Thyroid gland (tissue), 4 donors: ENCODE measurements around the gene GLIS2. TPM values are rescaled to one million over a fixed set of nuclear protein-coding genes. Genes with fewer than 3 reads are reported as not detected.

Experiments used
- DNase-seq, 2 donors: peaks; one replicate each; pipeline ENCODE4 v3.0.0-alpha.2; 2019
- H3K27ac ChIP-seq, 3 donors: fragments of 200-600 bp; sonication (generic); 1 replicate in 2 of 3; 2 replicates in 1 of 3; pipeline ENCODE4 v1.5.1; 2016 to 2019; ENCODE audit warnings: mild to moderate bottlenecking in 1 of 3, moderate library complexity in 1 of 3
- H3K27me3 ChIP-seq: fragments of 200-600 bp; sonication (generic); one replicate; pipeline ENCODE4 v1.5.1; 2019
- H3K36me3 ChIP-seq, 2 donors: fragments of 200-600 bp; sonication (generic); one replicate each; pipeline ENCODE4 v1.5.1; 2016 to 2019
- H3K4me1 ChIP-seq, 2 donors: fragments of 200-600 bp; sonication (generic); one replicate each; pipeline ENCODE4 v1.5.1; 2017 to 2019
- H3K4me3 ChIP-seq, 3 donors: fragments of 200-600 bp; sonication (generic); replicated peaks in 1 of 3; 1 replicate in 2 of 3; 2 replicates in 1 of 3; pipeline ENCODE4 v1.5.1; 2016; ENCODE audit warnings: mild to moderate bottlenecking in 1 of 3
- H3K9me3 ChIP-seq: fragments of 200-600 bp; sonication (generic); one replicate; pipeline ENCODE4 v1.5.1; 2017
- CTCF ChIP-seq, 6 experiments: fragments of 200-600 bp in 3 of 6; fragments of 450-650 bp in 3 of 6; sonication (generic) in 3 of 6; IDR thresholded peaks; one replicate each; pipeline ENCODE4 v1.5.1; 2016 to 2019; ENCODE audit warnings: antibody characterized with exemption in 6 of 6, mild to moderate bottlenecking in 2 of 6, inconsistent platforms in 1 of 6, moderate library complexity in 1 of 6
- POLR2A ChIP-seq, 2 donors: fragments of 450-650 bp; IDR thresholded peaks; one replicate each; pipeline ENCODE4 v1.6.1; 2017; ENCODE audit warnings: antibody characterized with exemption in 2 of 2, mild to moderate bottlenecking in 2 of 2, moderate library complexity in 1 of 2
- WGBS, 2 donors: methylation state at CpG; one replicate each; pipeline ENCODE4 v1.1.5; 2017; 5-methylcytosine and 5-hydroxymethylcytosine counted together
- intact Hi-C: fragments of 100-400 bp; cut with DNase I; formaldehyde crosslinking; loops from one replicate; pipeline ENCODE4 v1.15.1; 2023
- total RNA-seq, 4 donors: library from RNA; depleted of rRNA; stranded (reverse); fragments of >200 nt; gene quantifications; one replicate each; pipeline ENCODE4 v1.2.3, GENCODE V29; 2016

Gene GLIS2
- total RNA-seq, 4 donors from 2014 or later = 5.5 to 7.6 (median 6.7) TPM

- intact Hi-C loops = no loop called here
- Histone ChIP-seq H3K9me3 (no peaks in the 10 kb centered on the region), H3K4me1 (peaks cover 9 to 17% of the 10 kb centered on the region in 2 donors), H3K27me3 (no peaks in the 10 kb centered on the region), H3K4me3 (peak within 1 kb of the TSS; percentile 14 to 88 (median 68)), H3K36me3 (no peaks in the 10 kb centered on the region), H3K27ac (peak within 1 kb of the TSS in 2 of 3 donors; percentile 43 to 69)
- TF ChIP-seq POLR2A (IDR thresholded peaks at IDR 0.05) = peak in 1 of 2 donors; percentile 47
- no peak for TF ChIP-seq CTCF (IDR thresholded peaks at IDR 0.05)
- DNase-seq = peak; percentile 98
- 0% methylated on average over 12 to 13 of the region's 81 CpGs for WGBS, 2 donors
These were observed 35.2 kb downstream of the GLIS2 start, which contains the start of gene PAM16 for GRCh38 chr16:4350787-4351659. Gene PAM16, minus strand, starts transcription at chr16:4351321. Its CDS starts 87 bp downstream, at chr16:4351234.

- Histone ChIP-seq H3K27me3 (no peaks in the 10 kb centered on the region), H3K4me3 (no peak overlapping the region), H3K4me1 (peaks cover 9 to 17% of the 10 kb centered on the region in 2 donors), H3K27ac (no peak overlapping the region), H3K36me3 (no peaks in the 10 kb centered on the region), H3K9me3 (no peaks in the 10 kb centered on the region)
- DNase-seq = no peak
- 81 to 82% methylated on average over 7 of the region's 7 CpGs for WGBS, 2 donors
- intact Hi-C loops = no loop called here
- no peak for TF ChIP-seq CTCF (IDR thresholded peaks at IDR 0.05)
- no peak for TF ChIP-seq POLR2A (IDR thresholded peaks at IDR 0.05)
These were observed 36.0 kb downstream of the GLIS2 start for GRCh38 chr16:4351880-4352279.

- no peaks in the 10 kb centered on the region for H3K9me3 ChIP-seq
- H3K36me3 ChIP-seq = no peaks in the 10 kb centered on the region
- peaks cover 9 to 17% of the 10 kb centered on the region in 2 donors for H3K4me1 ChIP-seq
- TF ChIP-seq POLR2A (IDR thresholded peaks at IDR 0.05) = no peak
- no peak for TF ChIP-seq CTCF (IDR thresholded peaks at IDR 0.05)
- no peaks in the 10 kb centered on the region for H3K27me3 ChIP-seq
- DNase-seq = no peak
- intact Hi-C loops = no loop called here
- no peak overlapping the region for H3K4me3 ChIP-seq
- whole genome bisulfite sequencing, 2 donors = 85 to 90% methylated on average over 5 of the region's 5 CpGs
- no peak overlapping the region for H3K27ac ChIP-seq
These were observed 37.0 kb downstream of the GLIS2 start for GRCh38 chr16:4352843-4353242.

GRCh38 chr16:4353675-4354074 lies 37.8 kb downstream of the GLIS2 start:
- 89% methylated on average over 4 of the region's 4 CpGs for WGBS, 2 donors
- Histone ChIP-seq H3K27me3 (no peaks in the 10 kb centered on the region), H3K36me3 (no peaks in the 10 kb centered on the region), H3K4me1 (peaks cover 9 to 17% of the 10 kb centered on the region in 2 donors), H3K4me3 (no peak overlapping the region), H3K9me3 (no peaks in the 10 kb centered on the region), H3K27ac (no peak overlapping the region)
- intact Hi-C loops = no loop called here
- no peak for TF ChIP-seq CTCF (IDR thresholded peaks at IDR 0.05)
- TF ChIP-seq POLR2A (IDR thresholded peaks at IDR 0.05) = no peak
- no peak for DNase-seq
